Measurements from ENCODE around the gene HNRNPH3.

HNRNPH3 gene

DNA sequence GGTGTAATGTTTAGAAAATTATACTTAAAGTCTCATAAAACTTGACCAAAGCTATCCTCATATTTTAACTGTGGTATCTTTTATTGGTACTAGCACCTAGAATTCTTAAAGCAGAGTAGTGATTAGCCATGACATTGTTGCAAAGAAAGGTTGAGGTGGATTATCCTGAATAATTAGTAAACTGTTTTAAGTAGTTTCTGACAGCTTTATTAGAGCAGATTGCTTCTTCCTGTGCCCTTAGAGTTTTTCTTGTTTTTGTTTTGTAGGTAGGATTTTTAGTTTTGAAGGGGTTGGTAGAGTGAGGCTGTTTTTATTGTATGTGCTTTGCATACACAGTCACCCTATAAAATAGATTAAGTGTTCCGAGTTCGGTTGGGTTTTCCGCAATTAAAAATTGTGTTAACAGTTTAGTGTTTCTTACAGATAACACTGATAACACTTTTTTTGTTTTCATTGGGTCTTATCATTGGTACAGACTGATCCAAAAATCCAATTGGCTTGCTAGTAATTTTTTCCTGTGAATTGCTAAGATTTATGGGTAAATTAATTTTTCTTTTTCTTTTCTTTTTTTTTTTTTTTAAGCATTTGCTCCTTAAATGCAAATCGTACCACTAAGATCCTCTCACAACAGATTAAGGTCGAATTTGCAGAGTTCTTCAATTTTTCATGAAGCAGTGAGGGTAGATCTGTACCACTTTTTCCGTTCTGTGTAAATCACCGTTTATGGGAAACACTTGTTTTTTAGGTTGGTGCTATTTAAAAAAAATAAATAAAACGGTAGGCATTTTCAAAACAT is 3.0 kb downstream of the HNRNPH3 start (continued):
- TF ChIP-seq ELK4 (IDR thresholded peaks at IDR 0.05; ENCODE audit: borderline replicate concordance, low read depth, low read length) (no peak), ATF2 (tag by site-specific recombination; IDR thresholded peaks at IDR 0.05; ENCODE audit: low read depth) (no peak), ZNF280C (tag by site-specific recombination; IDR thresholded peaks at IDR 0.05) (no peak), ZNF148 (tag by site-specific recombination; IDR thresholded peaks at IDR 0.05; ENCODE audit: borderline replicate concordance) (no peak), ZNF76 (tag by site-specific recombination; IDR thresholded peaks at IDR 0.05; ENCODE audit: borderline replicate concordance, low read depth) (peak; percentile 52; the same call in 1 of the 2 replicates), ZNF341 (tag by site-specific recombination; IDR thresholded peaks at IDR 0.05; ENCODE audit: low read depth) (0 out of 2 replicates have a peak, but pooled peaks have one; percentile 17), ZNF670 (tag by site-specific recombination; IDR thresholded peaks at IDR 0.05; ENCODE audit: low read depth) (no peak), ZNF350 (tag by site-specific recombination; IDR thresholded peaks at IDR 0.05) (no peak), KLF7 (tag by site-specific recombination; IDR thresholded peaks at IDR 0.05; ENCODE audit: borderline replicate concordance) (no peak), ZNF362 (tag by site-specific recombination; IDR thresholded peaks at IDR 0.05) (peak; percentile 74; the same call in 1 of the 2 replicates), ZSCAN23 (tag by site-specific recombination; IDR thresholded peaks at IDR 0.05) (no peak), ZNF146 (tag by site-specific recombination; IDR thresholded peaks at IDR 0.05) (no peak), ZNF2 (tag by site-specific recombination; IDR thresholded peaks at IDR 0.05) (peak; percentile 53; the same call in 1 of the 2 replicates), ZNF677 (tag by site-specific recombination; IDR thresholded peaks at IDR 0.05) (no peak), ZNF16 (tag by site-specific recombination; IDR thresholded peaks at IDR 0.05; ENCODE audit: low read depth) (no peak)
- TF ChIP-seq, protein P1, sequence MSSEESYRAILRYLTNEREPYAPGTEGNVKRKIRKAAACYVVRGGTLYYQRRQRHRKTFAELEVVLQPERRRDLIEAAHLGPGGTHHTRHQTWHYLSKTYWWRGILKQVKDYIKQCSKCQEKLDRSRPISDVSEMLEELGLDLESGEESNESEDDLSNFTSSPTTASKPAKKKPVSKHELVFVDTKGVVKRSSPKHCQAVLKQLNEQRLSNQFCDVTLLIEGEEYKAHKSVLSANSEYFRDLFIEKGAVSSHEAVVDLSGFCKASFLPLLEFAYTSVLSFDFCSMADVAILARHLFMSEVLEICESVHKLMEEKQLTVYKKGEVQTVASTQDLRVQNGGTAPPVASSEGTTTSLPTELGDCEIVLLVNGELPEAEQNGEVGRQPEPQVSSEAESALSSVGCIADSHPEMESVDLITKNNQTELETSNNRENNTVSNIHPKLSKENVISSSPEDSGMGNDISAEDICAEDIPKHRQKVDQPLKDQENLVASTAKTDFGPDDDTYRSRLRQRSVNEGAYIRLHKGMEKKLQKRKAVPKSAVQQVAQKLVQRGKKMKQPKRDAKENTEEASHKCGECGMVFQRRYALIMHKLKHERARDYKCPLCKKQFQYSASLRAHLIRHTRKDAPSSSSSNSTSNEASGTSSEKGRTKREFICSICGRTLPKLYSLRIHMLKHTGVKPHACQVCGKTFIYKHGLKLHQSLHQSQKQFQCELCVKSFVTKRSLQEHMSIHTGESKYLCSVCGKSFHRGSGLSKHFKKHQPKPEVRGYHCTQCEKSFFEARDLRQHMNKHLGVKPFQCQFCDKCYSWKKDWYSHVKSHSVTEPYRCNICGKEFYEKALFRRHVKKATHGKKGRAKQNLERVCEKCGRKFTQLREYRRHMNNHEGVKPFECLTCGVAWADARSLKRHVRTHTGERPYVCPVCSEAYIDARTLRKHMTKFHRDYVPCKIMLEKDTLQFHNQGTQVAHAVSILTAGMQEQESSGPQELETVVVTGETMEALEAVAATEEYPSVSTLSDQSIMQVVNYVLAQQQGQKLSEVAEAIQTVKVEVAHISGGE (tag by site-specific recombination; conservative IDR thresholded peaks at IDR 0.05; ENCODE audit: low read depth), result no peak
- TF ChIP-seq, protein P2, sequence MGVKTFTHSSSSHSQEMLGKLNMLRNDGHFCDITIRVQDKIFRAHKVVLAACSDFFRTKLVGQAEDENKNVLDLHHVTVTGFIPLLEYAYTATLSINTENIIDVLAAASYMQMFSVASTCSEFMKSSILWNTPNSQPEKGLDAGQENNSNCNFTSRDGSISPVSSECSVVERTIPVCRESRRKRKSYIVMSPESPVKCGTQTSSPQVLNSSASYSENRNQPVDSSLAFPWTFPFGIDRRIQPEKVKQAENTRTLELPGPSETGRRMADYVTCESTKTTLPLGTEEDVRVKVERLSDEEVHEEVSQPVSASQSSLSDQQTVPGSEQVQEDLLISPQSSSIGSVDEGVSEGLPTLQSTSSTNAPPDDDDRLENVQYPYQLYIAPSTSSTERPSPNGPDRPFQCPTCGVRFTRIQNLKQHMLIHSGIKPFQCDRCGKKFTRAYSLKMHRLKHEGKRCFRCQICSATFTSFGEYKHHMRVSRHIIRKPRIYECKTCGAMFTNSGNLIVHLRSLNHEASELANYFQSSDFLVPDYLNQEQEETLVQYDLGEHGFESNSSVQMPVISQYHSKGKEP (tag by site-specific recombination; IDR thresholded peaks at IDR 0.05), result no peak
- TF ChIP-seq, protein P3, sequence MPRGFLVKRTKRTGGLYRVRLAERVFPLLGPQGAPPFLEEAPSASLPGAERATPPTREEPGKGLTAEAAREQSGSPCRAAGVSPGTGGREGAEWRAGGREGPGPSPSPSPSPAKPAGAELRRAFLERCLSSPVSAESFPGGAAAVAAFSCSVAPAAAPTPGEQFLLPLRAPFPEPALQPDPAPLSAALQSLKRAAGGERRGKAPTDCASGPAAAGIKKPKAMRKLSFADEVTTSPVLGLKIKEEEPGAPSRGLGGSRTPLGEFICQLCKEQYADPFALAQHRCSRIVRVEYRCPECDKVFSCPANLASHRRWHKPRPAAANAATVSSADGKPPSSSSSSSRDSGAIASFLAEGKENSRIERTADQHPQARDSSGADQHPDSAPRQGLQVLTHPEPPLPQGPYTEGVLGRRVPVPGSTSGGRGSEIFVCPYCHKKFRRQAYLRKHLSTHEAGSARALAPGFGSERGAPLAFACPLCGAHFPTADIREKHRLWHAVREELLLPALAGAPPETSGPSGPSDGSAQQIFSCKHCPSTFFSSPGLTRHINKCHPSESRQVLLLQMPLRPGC (tag by site-specific recombination; IDR thresholded peaks at IDR 0.05), result no peak

Measured in HEK293 (cell line).